ENCODE results near the gene FRMPD2. TPM values are rescaled to one million over a fixed set of nuclear protein-coding genes. Genes with fewer than 3 reads are reported as not detected.

Gene FRMPD2
- total and polyA plus RNA-seq, 4 donors = 0.28 TPM; not detected in 3

DNA sequence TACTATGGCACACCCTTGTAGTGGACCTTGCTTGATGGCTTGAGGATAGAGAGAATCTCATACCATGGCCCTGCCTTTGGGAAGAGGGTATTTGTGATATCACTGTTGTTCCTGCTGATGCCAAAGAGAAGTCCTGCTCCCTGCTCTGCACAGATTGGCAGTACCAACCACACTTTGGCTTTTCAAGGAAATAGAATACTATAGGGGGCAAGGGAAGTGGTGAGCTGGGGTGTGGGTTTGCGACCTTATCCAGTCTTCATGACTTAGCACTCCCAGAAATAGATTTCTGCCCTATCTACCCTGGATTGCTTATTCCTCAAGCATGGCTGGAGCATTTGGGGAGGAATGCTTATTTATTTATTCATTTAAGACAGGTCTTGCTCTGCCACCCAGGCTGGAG, 25.2 kb upstream of the FRMPD2 start:
- TF ChIP-seq EGR1 (IDR thresholded peaks at IDR 0.05; ENCODE audit: low read depth in 2 of 2) (no peak), JUND (IDR thresholded peaks at IDR 0.05) (no peak), CTCF (IDR thresholded peaks at IDR 0.05; ENCODE audit: low read depth, low read length, missing input control) (no peak), RXRA (IDR thresholded peaks at IDR 0.05) (no peak), FOXA2 (IDR thresholded peaks at IDR 0.05) (no peak), FOXA1 (IDR thresholded peaks at IDR 0.05) (no peak), HNF4A (conservative IDR thresholded peaks at IDR 0.05) (no peak), MAX (IDR thresholded peaks at IDR 0.05) (no peak), YY1 (IDR thresholded peaks at IDR 0.05) (no peak), HNF4G (IDR thresholded peaks at IDR 0.05) (no peak)
- TF ChIP-seq, protein P1, sequence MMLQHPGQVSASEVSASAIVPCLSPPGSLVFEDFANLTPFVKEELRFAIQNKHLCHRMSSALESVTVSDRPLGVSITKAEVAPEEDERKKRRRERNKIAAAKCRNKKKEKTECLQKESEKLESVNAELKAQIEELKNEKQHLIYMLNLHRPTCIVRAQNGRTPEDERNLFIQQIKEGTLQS (IDR thresholded peaks at IDR 0.05) = no peak
- TF ChIP-seq, protein P2, sequence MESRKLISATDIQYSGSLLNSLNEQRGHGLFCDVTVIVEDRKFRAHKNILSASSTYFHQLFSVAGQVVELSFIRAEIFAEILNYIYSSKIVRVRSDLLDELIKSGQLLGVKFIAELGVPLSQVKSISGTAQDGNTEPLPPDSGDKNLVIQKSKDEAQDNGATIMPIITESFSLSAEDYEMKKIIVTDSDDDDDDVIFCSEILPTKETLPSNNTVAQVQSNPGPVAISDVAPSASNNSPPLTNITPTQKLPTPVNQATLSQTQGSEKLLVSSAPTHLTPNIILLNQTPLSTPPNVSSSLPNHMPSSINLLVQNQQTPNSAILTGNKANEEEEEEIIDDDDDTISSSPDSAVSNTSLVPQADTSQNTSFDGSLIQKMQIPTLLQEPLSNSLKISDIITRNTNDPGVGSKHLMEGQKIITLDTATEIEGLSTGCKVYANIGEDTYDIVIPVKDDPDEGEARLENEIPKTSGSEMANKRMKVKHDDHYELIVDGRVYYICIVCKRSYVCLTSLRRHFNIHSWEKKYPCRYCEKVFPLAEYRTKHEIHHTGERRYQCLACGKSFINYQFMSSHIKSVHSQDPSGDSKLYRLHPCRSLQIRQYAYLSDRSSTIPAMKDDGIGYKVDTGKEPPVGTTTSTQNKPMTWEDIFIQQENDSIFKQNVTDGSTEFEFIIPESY (IDR thresholded peaks at IDR 0.05) = no peak
- no peaks in the 10 kb centered on the region for H3K36me3 ChIP-seq (ENCODE audit: control insufficient read depth in 4 of 4, insufficient read depth in 3 of 4, low read depth in 1 of 4, low read length in 3 of 4)

DNA sequence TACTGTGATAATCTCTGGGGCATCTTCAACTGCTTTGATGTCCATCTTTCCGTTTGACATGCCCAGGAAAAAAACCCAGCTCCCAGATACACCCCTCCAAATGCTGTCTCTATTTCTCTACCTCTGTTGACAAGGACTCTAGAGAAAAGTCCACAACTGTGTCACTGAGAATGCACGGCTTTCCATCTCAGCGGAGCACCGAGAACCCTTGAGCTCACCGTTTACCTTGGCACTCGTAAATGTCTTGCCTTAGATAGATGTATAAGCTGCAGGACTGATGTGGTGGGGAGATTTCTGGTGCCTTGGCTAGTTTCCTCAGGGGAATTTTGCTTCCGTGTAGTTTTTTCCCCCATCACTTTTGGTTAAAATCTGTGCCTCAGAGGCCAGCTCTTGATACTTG, 24.6 kb upstream of the FRMPD2 start:
- 91% methylated on average over 7 of the region's 7 CpGs for WGBS
- Histone ChIP-seq H3K27ac (ENCODE audit: low read depth in 1 of 2, low read length in 2 of 2) (no peak overlapping the region), H3K9me3 (ENCODE audit: control insufficient read depth in 4 of 4, low read length in 3 of 4) (no peaks in the 10 kb centered on the region), H3K36me3 (ENCODE audit: control insufficient read depth in 4 of 4, insufficient read depth in 3 of 4, low read depth in 1 of 4, low read length in 3 of 4) (no peaks in the 10 kb centered on the region), H3K27me3 (ENCODE audit: control insufficient read depth in 4 of 4, insufficient read depth in 4 of 4, low read length in 3 of 4) (no peaks in the 10 kb centered on the region), H3K9ac (ENCODE audit: low read depth in 1 of 2, low read length in 2 of 2) (no peak overlapping the region), H3K4me1 (ENCODE audit: control insufficient read depth in 4 of 4, insufficient read depth in 4 of 4, low read length in 3 of 4) (no peaks in the 10 kb centered on the region), H3K4me3 (ENCODE audit: low read depth in 1 of 3, low read length in 3 of 3) (no peak overlapping the region)
- TF ChIP-seq FOXA1 (IDR thresholded peaks at IDR 0.05) (no peak), HNF4G (IDR thresholded peaks at IDR 0.05) (no peak), NR2F2 (IDR thresholded peaks at IDR 0.05) (no peak), GABPA (IDR thresholded peaks at IDR 0.05 in 1 of 2, conservative IDR thresholded peaks at IDR 0.05 in 1 of 2) (no peak), CTCF (IDR thresholded peaks at IDR 0.05; ENCODE audit: low read depth, low read length, missing input control) (no peak), MAX (IDR thresholded peaks at IDR 0.05) (no peak), JUND (IDR thresholded peaks at IDR 0.05) (no peak), HNF4A (conservative IDR thresholded peaks at IDR 0.05) (no peak), RAD21 (IDR thresholded peaks at IDR 0.05) (no peak), RXRA (IDR thresholded peaks at IDR 0.05) (no peak), SP1 (IDR thresholded peaks at IDR 0.05) (no peak), FOXA2 (IDR thresholded peaks at IDR 0.05) (no peak)
- TF ChIP-seq, protein P1 (IDR thresholded peaks at IDR 0.05) = no peak
- TF ChIP-seq, protein P2 (IDR thresholded peaks at IDR 0.05) = no peak
- DNase-seq (ENCODE audit: low spot score) = no peak

More for the DNA sequence above, 25.2 kb upstream of the FRMPD2 start:
- Histone ChIP-seq H3K9ac (ENCODE audit: low read depth in 1 of 2, low read length in 2 of 2) (no peak overlapping the region), H3K4me3 (ENCODE audit: low read depth in 1 of 3, low read length in 3 of 3) (no peak overlapping the region), H3K9me3 (ENCODE audit: control insufficient read depth in 4 of 4, low read length in 3 of 4) (no peaks in the 10 kb centered on the region), H3K4me1 (ENCODE audit: control insufficient read depth in 4 of 4, insufficient read depth in 4 of 4, low read length in 3 of 4) (no peaks in the 10 kb centered on the region), H3K27ac (ENCODE audit: low read depth in 1 of 2, low read length in 2 of 2) (no peak overlapping the region), H3K27me3 (ENCODE audit: control insufficient read depth in 4 of 4, insufficient read depth in 4 of 4, low read length in 3 of 4) (no peaks in the 10 kb centered on the region)
- WGBS = 81% methylated on average over 1 of the region's 1 CpG
- no peak for DNase-seq (ENCODE audit: low spot score)
